MG63 (cell line): Measurements from ENCODE around the gene HNRNPU. TPM values are rescaled to one million over a fixed set of nuclear protein-coding genes. Genes with fewer than 3 reads are reported as not detected.

ENCODE experiments used
- DNase-seq: peaks from one replicate; pipeline ENCODE4 v3.0.0-alpha.2; 2020
- H3K27me3 ChIP-seq: fragments of 250-450 bp; sonication (Bioruptor Pico); 2 replicates; pipeline ENCODE4 v1.5.1; 2020; ENCODE audit warnings: mild to moderate bottlenecking, moderate library complexity
- H3K36me3 ChIP-seq: fragments of 250-450 bp; sonication (Bioruptor Pico); 2 replicates; pipeline ENCODE4 v1.5.1; 2020; ENCODE audit warnings: mild to moderate bottlenecking, moderate library complexity
- H3K4me3 ChIP-seq: fragments of 250-450 bp; sonication (Bioruptor Pico); 2 replicates; pipeline ENCODE4 v1.5.1; 2020; ENCODE audit warnings: mild to moderate bottlenecking, moderate library complexity
- H3K9me3 ChIP-seq: fragments of 250-450 bp; sonication (Bioruptor Pico); 2 replicates; pipeline ENCODE4 v1.5.1; 2020; ENCODE audit warnings: mild to moderate bottlenecking, moderate library complexity
- total RNA-seq: library from RNA; depleted of rRNA; stranded (reverse); fragments of >200 nt; shearing (Covaris generic); gene quantifications from 2 replicates; pipeline ENCODE4 v1.2.3, GENCODE V29; 2014; ENCODE audit warnings: low replicate concordance

The HNRNPU gene
- total RNA-seq, 1 experiment from 2014 or later: 173 TPM

DNA sequence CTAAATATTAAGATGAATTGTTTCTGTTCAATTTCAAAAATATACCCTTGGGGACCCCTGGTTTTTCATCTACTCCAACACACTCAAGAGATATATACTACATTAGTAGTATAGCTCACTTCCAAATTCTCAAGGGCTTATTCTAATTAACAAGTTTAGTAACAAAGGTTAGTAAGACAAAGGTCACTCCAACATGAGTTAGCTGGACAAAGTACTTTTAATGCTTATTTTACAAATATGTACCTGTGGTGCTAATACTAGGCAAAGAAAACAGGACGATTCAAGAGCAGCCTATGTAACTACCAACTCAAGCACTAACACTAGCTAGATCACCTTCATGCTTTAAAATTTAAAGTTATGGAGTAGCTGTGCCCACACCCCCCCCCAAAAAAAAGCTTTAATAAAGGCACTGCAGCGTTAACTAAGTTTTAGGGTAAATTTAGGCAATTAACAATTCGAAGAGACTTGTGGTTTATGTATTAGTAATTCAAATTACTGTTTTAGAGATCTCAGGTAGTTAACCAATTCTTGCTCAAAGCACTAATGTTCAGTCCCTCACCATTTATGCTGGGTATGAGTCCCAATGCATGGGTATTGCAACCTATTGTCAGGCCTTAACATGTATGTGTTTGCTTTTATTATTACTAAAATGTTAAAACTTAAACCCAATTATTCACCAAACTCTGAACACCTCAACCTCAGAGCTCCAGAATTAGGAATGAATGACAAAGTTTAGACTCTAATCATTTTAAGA lies 14.1 kb downstream of the HNRNPU start:
- no peak overlapping the region for H3K4me3 ChIP-seq
- no peak for DNase-seq
- H3K36me3 ChIP-seq: peaks cover 98% of the 10 kb centered on the region
- H3K9me3 ChIP-seq: no peaks in the 10 kb centered on the region
- H3K27me3 ChIP-seq: no peaks in the 10 kb centered on the region

GRCh38 chr1:244849189-244849866 lies 15.0 kb downstream of the HNRNPU start:
- Histone ChIP-seq H3K27me3 (no peaks in the 10 kb centered on the region), H3K4me3 (no peak overlapping the region), H3K9me3 (no peaks in the 10 kb centered on the region), H3K36me3 (peaks cover 98% of the 10 kb centered on the region)
- no peak for DNase-seq

DNA sequence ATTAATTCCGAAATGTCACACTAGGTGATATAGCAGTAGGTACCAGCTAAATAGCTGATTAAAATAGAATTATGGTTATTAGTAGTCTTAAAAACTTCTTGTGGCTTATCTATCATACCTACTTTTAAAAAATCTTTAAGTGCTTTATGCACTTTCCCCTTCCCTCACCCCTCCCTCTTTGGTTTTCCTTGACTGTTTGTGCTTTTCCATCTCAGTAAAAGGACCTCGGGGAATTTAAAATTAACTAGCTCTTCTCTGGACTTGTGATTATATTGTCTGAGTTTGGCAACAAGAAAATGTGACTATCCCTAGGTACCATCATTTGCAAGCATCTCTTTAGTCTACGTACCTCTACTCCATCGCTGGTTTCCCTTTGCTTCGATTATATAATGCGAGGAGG lies 17.7 kb downstream of the HNRNPU start:
- no peaks in the 10 kb centered on the region for H3K9me3 ChIP-seq
- H3K4me3 ChIP-seq: no peak overlapping the region
- DNase-seq: no peak
- peaks cover 98% of the 10 kb centered on the region for H3K36me3 ChIP-seq
- no peaks in the 10 kb centered on the region for H3K27me3 ChIP-seq

GRCh38 chr1:244844155-244845121 lies 19.9 kb downstream of the HNRNPU start:
- no peak for DNase-seq
- no peak overlapping the region for H3K4me3 ChIP-seq
- H3K27me3 ChIP-seq: no peaks in the 10 kb centered on the region
- H3K36me3 ChIP-seq: peaks cover 100% of the 10 kb centered on the region
- H3K9me3 ChIP-seq: no peaks in the 10 kb centered on the region

- Histone ChIP-seq H3K27me3 (no peaks in the 10 kb centered on the region), H3K4me3 (no peak overlapping the region), H3K36me3 (peaks cover 98% of the 10 kb centered on the region), H3K9me3 (no peaks in the 10 kb centered on the region)
- no peak for DNase-seq
Observed at GRCh38 chr1:244843148-244843978, 21.0 kb downstream of the HNRNPU start.

DNA sequence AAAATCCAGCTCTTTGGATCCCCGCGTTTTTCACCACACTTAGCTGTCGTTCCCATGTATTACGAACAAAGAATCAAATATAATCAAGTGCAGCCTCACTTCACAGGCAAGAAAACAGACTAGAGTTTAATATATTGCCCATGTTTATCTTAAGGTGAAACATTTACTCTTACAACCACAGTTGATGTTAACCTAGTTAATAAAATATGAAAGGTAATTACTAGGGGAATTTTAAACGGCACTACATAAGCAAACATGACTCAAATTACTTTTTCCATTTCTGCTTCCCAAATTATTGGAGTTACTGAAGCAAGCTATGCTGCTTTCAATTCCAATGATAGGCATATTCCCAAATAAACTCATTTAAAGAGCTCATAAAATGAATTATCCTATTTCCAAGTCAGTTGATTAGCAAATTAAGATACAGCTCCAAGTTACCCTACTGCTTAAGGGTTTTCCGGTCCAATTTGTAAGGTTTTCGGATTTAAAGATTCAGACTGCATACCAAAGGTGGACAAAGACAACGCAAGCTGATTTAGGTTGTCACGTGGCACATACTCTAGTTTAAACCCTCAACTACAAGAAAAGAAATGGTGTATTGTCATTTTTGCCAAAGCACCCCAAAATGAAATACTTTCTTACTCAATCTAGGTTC lies 22.9 kb downstream of the HNRNPU start:
- Histone ChIP-seq H3K4me3 (no peak overlapping the region), H3K27me3 (no peaks in the 10 kb centered on the region), H3K9me3 (no peaks in the 10 kb centered on the region), H3K36me3 (peaks cover 92% of the 10 kb centered on the region)
- DNase-seq: no peak

DNA sequence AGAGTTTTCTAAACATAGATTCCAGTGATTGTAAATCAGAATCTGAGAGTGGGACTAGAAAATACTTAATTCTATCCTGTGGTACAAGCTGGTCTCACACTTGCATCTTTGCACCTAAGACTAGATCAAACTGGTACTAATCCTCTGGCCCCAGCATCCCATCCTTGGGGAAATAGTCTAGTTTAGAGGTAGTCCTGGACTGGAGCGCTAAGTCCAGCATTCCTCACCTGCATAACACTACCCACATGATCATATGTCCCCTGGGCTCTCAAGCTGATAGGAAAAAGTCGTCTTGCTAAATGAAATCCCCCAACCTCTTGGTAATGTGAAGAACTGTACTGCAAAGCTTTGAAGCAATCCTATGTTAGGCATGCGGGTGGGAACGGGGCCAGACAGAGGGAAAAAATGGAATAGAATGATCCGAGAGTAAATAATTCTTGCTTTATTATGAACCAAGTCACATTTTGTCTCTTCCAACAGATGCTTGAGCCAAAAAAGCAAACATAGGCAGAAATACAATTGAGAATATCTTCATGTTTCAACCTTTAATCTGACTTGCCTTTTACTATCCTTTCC lies 24.0 kb downstream of the HNRNPU start:
- Histone ChIP-seq H3K4me3 (no peak overlapping the region), H3K27me3 (no peaks in the 10 kb centered on the region), H3K36me3 (peaks cover 87% of the 10 kb centered on the region), H3K9me3 (no peaks in the 10 kb centered on the region)
- no peak for DNase-seq

DNA sequence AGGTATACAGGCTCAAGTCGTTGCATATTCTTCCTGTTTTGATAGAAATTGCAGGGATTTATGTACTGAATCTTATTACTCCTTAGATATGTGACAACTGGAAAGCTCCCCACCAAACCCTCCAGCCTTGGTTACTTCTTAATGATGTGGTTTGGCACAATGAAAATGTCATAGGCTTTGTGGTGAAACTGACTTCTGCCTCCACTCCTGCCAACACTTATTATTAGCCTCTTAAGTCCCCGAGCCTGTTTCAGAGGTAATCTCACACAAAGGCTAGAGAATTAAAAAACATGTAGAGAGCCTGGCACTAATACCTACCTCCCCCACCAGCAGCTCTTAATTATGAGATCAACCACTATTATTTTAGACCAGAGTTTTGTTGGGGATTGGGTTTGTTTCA lies 24.7 kb downstream of the HNRNPU start:
- Histone ChIP-seq H3K9me3 (no peaks in the 10 kb centered on the region), H3K27me3 (no peaks in the 10 kb centered on the region), H3K36me3 (peaks cover 81% of the 10 kb centered on the region), H3K4me3 (no peak overlapping the region)
- DNase-seq: no peak

- peak overlapping the region; percentile 62 for H3K4me3 ChIP-seq
- H3K9me3 ChIP-seq: no peaks in the 10 kb centered on the region
- H3K36me3 ChIP-seq: peaks cover 62% of the 10 kb centered on the region
- DNase-seq: no peak
- H3K27me3 ChIP-seq: no peaks in the 10 kb centered on the region
Observed at GRCh38 chr1:244837597-244838258, 26.6 kb downstream of the HNRNPU start.

DNA sequence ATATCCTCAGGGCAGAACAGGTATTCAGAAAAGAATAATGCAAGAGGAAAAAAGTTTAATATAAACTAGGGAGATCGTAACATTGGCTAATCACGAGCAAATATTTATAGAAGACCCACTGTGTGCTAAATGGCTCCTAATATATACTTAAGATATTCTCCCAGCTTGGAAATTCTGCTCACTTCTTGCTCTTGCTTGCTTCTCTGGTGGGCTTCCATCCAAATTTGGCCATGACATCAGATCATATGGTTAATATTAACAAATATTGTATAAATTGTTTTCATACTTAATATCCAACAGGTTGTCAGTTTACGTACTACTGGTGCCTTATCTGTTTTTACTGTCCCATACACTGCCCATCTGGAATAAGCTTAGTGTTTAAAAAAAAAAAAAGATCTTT lies 27.8 kb downstream of the HNRNPU start:
- H3K4me3 ChIP-seq: peak overlapping the region; percentile 62
- H3K36me3 ChIP-seq: peaks cover 50% of the 10 kb centered on the region
- H3K27me3 ChIP-seq: no peaks in the 10 kb centered on the region
- no peaks in the 10 kb centered on the region for H3K9me3 ChIP-seq
- DNase-seq: no peak

DNA sequence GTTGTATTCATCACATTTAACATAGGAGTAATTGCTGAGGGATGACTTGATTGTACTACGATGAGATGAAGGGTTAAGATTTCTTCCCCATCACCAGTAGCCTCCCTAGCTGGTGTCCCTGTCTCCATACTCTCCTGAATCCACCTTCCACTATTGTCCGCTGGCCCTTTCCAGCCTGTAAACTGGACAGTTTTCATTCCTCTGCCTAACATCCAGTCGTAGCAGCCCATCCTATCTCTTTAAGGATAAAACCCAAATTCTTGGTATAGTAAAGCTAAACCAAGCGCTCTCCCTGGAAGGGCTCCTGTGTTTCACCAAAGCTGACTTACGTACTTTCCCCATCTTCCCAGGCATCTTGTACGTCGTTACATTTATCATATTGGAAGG lies 28.2 kb downstream of the HNRNPU start:
- Histone ChIP-seq H3K27me3 (no peaks in the 10 kb centered on the region), H3K4me3 (peak overlapping the region; percentile 62), H3K36me3 (peaks cover 46% of the 10 kb centered on the region), H3K9me3 (no peaks in the 10 kb centered on the region)
- DNase-seq: peak; percentile 37

- Histone ChIP-seq H3K9me3 (no peaks in the 10 kb centered on the region), H3K4me3 (peak within 1 kb of the TSS; percentile 62), H3K27me3 (no peaks in the 10 kb centered on the region), H3K36me3 (peaks cover 39% of the 10 kb centered on the region)
- peak; percentile 97 for DNase-seq
Observed at GRCh38 chr1:244835276-244836134, 28.8 kb downstream of the HNRNPU start, which contains the start of gene COX20. TSS of gene COX20 (plus strand) at chr1:244835658. CDS start at chr1:244835715, 57 bp downstream.

GRCh38 chr1:244834543-244835275 lies 29.6 kb downstream of the HNRNPU start:
- peaks cover 31% of the 10 kb centered on the region for H3K36me3 ChIP-seq
- peak; percentile 88 for DNase-seq
- peak overlapping the region; percentile 62 for H3K4me3 ChIP-seq
- H3K9me3 ChIP-seq: no peaks in the 10 kb centered on the region
- H3K27me3 ChIP-seq: no peaks in the 10 kb centered on the region
